KMS-11 (cell line): ENCODE results near the gene CTIF.

ENCODE experiments used
- H2AFZ ChIP-seq: fragments of 200-600 bp; sonication (generic); 2 replicates; pipeline ENCODE4 v1.6.1; 2016; ENCODE audit warnings: antibody characterized with exemption, mixed run types, low read depth
- H3K27ac ChIP-seq: fragments of 200-600 bp; sonication (generic); 2 replicates; pipeline ENCODE4 v1.6.1; 2016; ENCODE audit warnings: mild to moderate bottlenecking, mixed run types
- H3K27me3 ChIP-seq: fragments of 200-600 bp; sonication (generic); 2 replicates; pipeline ENCODE4 v1.6.1; 2017; ENCODE audit warnings: mild to moderate bottlenecking, low read depth, mixed run types, moderate library complexity; ENCODE audit not compliant: insufficient read depth
- H3K36me3 ChIP-seq: fragments of 200-600 bp; sonication (generic); 2 replicates; pipeline ENCODE4 v1.6.1; 2017; ENCODE audit warnings: mild to moderate bottlenecking, mixed run types; ENCODE audit not compliant: insufficient read depth
- H3K4me1 ChIP-seq: fragments of 200-600 bp; sonication (generic); 2 replicates; pipeline ENCODE4 v1.6.1; 2016; ENCODE audit warnings: mild to moderate bottlenecking, low read depth, mixed run types; ENCODE audit not compliant: poor library complexity, severe bottlenecking
- H3K4me2 ChIP-seq: fragments of 200-600 bp; sonication (generic); 2 replicates; pipeline ENCODE4 v1.7.0; 2016; ENCODE audit warnings: mild to moderate bottlenecking, mixed run types
- H3K4me3 ChIP-seq: fragments of 200-600 bp; sonication (generic); IDR thresholded peaks from 2 replicates; pipeline ENCODE4 v1.6.1; 2017; ENCODE audit warnings: low read depth, low read length, mixed read lengths; ENCODE audit not compliant: insufficient read depth
- H3K79me2 ChIP-seq: fragments of 200-600 bp; sonication (generic); 2 replicates; pipeline ENCODE4 v1.6.1; 2016; ENCODE audit warnings: low read depth, mixed run types; ENCODE audit not compliant: insufficient read depth
- H3K9ac ChIP-seq: fragments of 200-600 bp; sonication (generic); 2 replicates; pipeline ENCODE4 v1.6.1; 2016; ENCODE audit warnings: mild to moderate bottlenecking, mixed run types
- H4K20me1 ChIP-seq: fragments of 200-600 bp; sonication (generic); 2 replicates; pipeline ENCODE4 v1.6.1; 2016; ENCODE audit warnings: mild to moderate bottlenecking, mixed run types; ENCODE audit not compliant: insufficient read depth
- TF ChIP-seq, protein P1 (sequence below): fragments of 200-600 bp; sonication (generic); conservative IDR thresholded peaks from 2 replicates; pipeline ENCODE4 v1.6.1; 2017; ENCODE audit warnings: low read depth, mild to moderate bottlenecking, antibody characterized with exemption, low read length, moderate library complexity, mixed read lengths

The CTIF gene

DNA sequence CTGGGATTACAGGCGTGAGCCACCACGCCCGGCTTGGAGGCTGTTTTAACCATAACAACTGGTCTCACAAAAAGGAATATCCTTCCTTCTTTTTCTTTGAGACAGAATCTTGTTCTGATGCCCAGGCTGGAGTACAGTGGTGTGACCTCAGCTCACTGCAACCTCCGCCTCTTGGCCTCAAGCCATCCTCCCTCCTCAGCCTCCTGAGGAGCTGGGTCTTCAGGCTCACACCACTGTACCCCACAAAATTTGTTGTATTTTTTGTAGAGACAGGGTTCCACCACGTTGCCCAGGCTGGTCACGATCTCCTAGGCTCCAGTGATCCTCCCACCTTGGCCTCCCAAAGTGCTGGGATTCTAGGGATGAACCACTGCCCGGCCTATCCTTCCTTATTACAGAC lies 21.7 kb downstream of the CTIF start:
- Histone ChIP-seq H4K20me1 (no peaks in the 10 kb centered on the region), H3K79me2 (peaks cover 4% of the 10 kb centered on the region; the same call in 1 of the 2 replicates), H3K4me3 (no peak overlapping the region), H3K36me3 (no peaks in the 10 kb centered on the region), H3K9ac (no peak overlapping the region), H3K27ac (no peak overlapping the region), H3K4me1 (peaks cover 7% of the 10 kb centered on the region), H3K27me3 (no peaks in the 10 kb centered on the region), H2AFZ (no peak overlapping the region), H3K4me2 (no peak overlapping the region)
- TF ChIP-seq, protein P1, sequence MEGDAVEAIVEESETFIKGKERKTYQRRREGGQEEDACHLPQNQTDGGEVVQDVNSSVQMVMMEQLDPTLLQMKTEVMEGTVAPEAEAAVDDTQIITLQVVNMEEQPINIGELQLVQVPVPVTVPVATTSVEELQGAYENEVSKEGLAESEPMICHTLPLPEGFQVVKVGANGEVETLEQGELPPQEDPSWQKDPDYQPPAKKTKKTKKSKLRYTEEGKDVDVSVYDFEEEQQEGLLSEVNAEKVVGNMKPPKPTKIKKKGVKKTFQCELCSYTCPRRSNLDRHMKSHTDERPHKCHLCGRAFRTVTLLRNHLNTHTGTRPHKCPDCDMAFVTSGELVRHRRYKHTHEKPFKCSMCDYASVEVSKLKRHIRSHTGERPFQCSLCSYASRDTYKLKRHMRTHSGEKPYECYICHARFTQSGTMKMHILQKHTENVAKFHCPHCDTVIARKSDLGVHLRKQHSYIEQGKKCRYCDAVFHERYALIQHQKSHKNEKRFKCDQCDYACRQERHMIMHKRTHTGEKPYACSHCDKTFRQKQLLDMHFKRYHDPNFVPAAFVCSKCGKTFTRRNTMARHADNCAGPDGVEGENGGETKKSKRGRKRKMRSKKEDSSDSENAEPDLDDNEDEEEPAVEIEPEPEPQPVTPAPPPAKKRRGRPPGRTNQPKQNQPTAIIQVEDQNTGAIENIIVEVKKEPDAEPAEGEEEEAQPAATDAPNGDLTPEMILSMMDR, result no peak

DNA sequence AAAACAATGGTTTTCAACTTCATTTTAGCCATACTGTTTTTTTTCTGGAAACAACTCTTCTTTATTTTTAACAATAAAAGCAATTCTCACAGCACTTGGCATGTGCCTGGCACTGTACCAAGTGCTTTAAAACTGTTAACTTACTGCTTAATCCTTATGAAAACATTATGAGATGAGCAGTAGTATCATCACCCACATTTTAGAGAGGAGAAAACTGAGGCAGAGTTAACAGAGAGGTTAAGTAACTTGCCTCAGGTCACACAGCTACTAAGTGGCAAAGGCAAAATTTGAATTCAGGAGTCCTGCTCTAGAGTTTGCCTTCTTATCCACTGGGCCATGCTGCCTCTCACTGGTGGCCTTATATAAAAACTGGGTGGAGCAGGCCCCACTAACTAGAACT lies 23.2 kb downstream of the CTIF start:
- Histone ChIP-seq H3K27ac (no peak overlapping the region), H3K9ac (no peak overlapping the region), H3K79me2 (peaks cover 5% of the 10 kb centered on the region; the same call in 1 of the 2 replicates), H3K4me2 (no peak overlapping the region), H2AFZ (no peak overlapping the region), H4K20me1 (no peaks in the 10 kb centered on the region), H3K4me3 (no peak overlapping the region), H3K27me3 (no peaks in the 10 kb centered on the region), H3K36me3 (no peaks in the 10 kb centered on the region), H3K4me1 (peaks cover 13% of the 10 kb centered on the region)
- TF ChIP-seq, protein P1, result no peak

DNA sequence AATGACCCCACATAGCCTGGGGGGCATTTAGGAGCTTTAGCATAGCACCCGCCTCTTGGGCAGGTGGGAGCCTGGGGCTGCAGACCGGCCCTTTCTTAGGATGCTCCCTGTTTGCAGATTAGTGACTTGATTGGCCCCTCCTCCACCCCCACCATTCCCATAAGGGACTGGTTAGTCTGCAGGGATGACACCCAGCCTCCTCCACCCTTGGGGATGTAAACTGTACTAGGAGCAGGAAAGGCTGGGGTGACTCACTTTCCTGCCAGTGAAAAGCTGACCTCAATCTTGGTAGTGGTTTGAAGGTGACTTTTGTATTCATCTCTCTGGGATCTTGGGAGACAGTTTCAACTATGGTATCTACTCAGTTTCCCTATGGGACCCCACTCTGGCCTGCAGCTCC lies 24.2 kb downstream of the CTIF start:
- TF ChIP-seq, protein P1, result no peak
- no peak overlapping the region for H3K4me2 ChIP-seq
- H2AFZ ChIP-seq, result no peak overlapping the region
- no peak overlapping the region for H3K4me3 ChIP-seq
- H4K20me1 ChIP-seq, result no peaks in the 10 kb centered on the region
- H3K9ac ChIP-seq, result no peak overlapping the region
- H3K27ac ChIP-seq, result no peak overlapping the region
- peaks cover 13% of the 10 kb centered on the region for H3K4me1 ChIP-seq
- H3K27me3 ChIP-seq, result no peaks in the 10 kb centered on the region
- H3K79me2 ChIP-seq, result peaks cover 5% of the 10 kb centered on the region; the same call in 1 of the 2 replicates
- H3K36me3 ChIP-seq, result no peaks in the 10 kb centered on the region

DNA sequence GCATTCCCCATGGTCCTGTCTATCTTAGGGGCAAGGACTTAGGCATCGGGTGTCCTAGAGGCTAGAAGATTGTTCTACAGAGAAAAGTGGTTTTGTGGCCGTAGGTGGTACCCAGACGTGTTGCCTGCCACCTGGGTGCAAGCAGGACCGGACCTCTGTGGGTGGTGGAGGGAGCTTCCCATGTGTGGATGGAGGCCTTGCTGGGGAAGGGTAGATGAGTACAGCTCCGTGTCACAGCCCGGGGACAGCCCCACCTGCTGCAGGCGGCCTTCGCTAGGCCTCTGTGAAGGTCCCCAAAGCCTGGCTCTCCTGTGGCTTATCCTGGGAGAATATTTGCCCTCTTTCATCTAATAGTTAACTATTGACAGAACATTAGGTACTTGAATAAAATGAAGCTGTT lies 25.3 kb downstream of the CTIF start:
- TF ChIP-seq, protein P1, result no peak
- H3K4me3 ChIP-seq, result no peak overlapping the region
- peaks cover 13% of the 10 kb centered on the region for H3K4me1 ChIP-seq
- H3K27me3 ChIP-seq, result no peaks in the 10 kb centered on the region
- no peak overlapping the region for H2AFZ ChIP-seq
- H3K36me3 ChIP-seq, result no peaks in the 10 kb centered on the region
- no peak overlapping the region for H3K9ac ChIP-seq
- H3K79me2 ChIP-seq, result peaks cover 5% of the 10 kb centered on the region; the same call in 1 of the 2 replicates
- H3K27ac ChIP-seq, result no peak overlapping the region
- no peak overlapping the region for H3K4me2 ChIP-seq
- no peaks in the 10 kb centered on the region for H4K20me1 ChIP-seq

DNA sequence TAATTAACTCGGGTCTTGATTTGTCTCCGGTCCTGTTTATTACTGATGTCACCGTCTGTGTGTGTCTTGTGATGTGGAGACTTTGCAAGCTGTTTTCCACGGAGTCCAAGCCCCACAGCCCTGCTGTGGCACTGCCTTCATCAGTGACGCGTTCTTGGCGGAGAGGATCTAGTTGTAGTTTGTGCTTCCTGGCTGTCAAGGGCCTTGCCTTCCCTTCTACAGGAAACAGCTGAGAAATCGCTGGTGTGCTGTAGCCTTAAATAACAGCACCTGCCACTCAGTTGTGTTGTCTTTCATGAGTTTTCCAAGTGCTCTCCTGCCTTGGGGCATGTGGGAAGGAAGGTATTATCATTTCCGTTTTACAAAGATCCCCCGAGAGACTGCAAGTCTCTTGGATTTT lies 26.3 kb downstream of the CTIF start:
- no peak overlapping the region for H3K4me3 ChIP-seq
- H3K9ac ChIP-seq, result no peak overlapping the region
- H3K4me2 ChIP-seq, result no peak overlapping the region
- no peaks in the 10 kb centered on the region for H3K27me3 ChIP-seq
- peaks cover 13% of the 10 kb centered on the region for H3K4me1 ChIP-seq
- H3K79me2 ChIP-seq, result peaks cover 5% of the 10 kb centered on the region; the same call in 1 of the 2 replicates
- H3K36me3 ChIP-seq, result no peaks in the 10 kb centered on the region
- TF ChIP-seq, protein P1, result no peak
- H4K20me1 ChIP-seq, result no peaks in the 10 kb centered on the region
- H3K27ac ChIP-seq, result no peak overlapping the region
- no peak overlapping the region for H2AFZ ChIP-seq
